NB4 (cell line): Measurements from ENCODE around the gene CLEC3B.

Experiments used
- MYC ChIP-seq: IDR thresholded peaks from 2 replicates; pipeline ENCODE4 v1.6.1; 2011; ENCODE audit warnings: low read depth, low read length
- POLR2A ChIP-seq: IDR thresholded peaks from 2 replicates; pipeline ENCODE4 v1.6.1; 2011; ENCODE audit warnings: mild to moderate bottlenecking; ENCODE audit not compliant: insufficient read length; ENCODE audit errors: extremely low read depth
- TF ChIP-seq, protein P1 (sequence below): IDR thresholded peaks from one replicate; pipeline ENCODE4 v1.5.1; 2012; ENCODE audit warnings: low read depth, low read length
- TF ChIP-seq, protein P2 (sequence below): IDR thresholded peaks from 2 replicates; pipeline ENCODE4 v1.6.1; 2011; ENCODE audit warnings: low read depth, low read length

DNA sequence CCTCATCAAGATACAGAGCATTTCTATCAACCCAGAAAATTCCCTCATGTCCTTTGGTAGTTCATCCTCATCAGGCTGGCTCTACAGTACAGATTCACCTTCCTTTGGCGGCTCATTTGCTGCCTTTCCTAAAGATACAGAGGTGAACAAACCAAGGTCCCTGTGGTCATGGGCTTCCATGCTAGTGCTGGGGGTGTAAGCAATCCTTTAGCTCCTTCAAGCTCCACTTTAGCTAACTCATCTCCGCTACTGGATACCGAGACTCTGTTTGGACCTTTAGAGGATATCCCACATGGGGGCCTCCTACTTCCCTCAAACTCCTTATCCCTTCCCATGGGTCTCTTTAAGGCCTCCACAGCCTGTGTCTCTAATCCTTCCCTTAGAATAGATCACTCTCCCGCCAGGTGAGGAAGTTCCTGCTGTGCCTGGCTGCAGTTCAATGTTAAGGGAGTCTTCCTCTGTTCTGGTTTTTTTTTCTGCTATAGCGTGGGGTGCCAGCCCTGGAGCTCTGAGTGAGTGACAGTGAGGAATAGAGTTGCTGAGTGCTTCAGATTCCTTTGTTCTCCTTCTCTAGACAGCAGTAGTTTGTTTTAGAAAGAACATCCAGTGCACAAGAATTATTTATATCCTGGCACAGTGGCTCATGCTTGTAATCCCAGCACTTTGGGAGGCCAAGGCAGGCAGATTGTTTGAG lies 30.7 kb downstream of the CLEC3B start:
- no peak for TF ChIP-seq POLR2A
- TF ChIP-seq, protein P1, sequence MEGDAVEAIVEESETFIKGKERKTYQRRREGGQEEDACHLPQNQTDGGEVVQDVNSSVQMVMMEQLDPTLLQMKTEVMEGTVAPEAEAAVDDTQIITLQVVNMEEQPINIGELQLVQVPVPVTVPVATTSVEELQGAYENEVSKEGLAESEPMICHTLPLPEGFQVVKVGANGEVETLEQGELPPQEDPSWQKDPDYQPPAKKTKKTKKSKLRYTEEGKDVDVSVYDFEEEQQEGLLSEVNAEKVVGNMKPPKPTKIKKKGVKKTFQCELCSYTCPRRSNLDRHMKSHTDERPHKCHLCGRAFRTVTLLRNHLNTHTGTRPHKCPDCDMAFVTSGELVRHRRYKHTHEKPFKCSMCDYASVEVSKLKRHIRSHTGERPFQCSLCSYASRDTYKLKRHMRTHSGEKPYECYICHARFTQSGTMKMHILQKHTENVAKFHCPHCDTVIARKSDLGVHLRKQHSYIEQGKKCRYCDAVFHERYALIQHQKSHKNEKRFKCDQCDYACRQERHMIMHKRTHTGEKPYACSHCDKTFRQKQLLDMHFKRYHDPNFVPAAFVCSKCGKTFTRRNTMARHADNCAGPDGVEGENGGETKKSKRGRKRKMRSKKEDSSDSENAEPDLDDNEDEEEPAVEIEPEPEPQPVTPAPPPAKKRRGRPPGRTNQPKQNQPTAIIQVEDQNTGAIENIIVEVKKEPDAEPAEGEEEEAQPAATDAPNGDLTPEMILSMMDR, result no peak
- no peak for TF ChIP-seq MYC
- TF ChIP-seq, protein P2, sequence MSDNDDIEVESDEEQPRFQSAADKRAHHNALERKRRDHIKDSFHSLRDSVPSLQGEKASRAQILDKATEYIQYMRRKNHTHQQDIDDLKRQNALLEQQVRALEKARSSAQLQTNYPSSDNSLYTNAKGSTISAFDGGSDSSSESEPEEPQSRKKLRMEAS, result no peak
